H9 (cell line): ENCODE data around the gene LST1. TPM values are rescaled to one million over a fixed set of nuclear protein-coding genes. Genes with fewer than 3 reads are reported as not detected.

Source experiments
- DNase-seq: peaks from one replicate; pipeline ENCODE4 v3.0.0-alpha.2; 2017
- H2AFZ ChIP-seq: one replicate; pipeline ENCODE4 v1.6.1; 2013; ENCODE audit warnings: mild to moderate bottlenecking, low read length, control low read depth, moderate library complexity
- H2AK5ac ChIP-seq: 2 replicates; pipeline ENCODE4 v1.6.1; 2013; ENCODE audit warnings: low read length, control low read depth, mixed read lengths; ENCODE audit not compliant: insufficient read length
- H2BK120ac ChIP-seq: one replicate; pipeline ENCODE4 v1.6.1; 2013; ENCODE audit warnings: low read depth, mild to moderate bottlenecking, low read length, control low read depth, inconsistent platforms; ENCODE audit not compliant: poor library complexity, severe bottlenecking
- H2BK12ac ChIP-seq: 2 replicates; pipeline ENCODE4 v1.6.1; 2013; ENCODE audit warnings: low read length, control low read depth, mixed read lengths, low read depth; ENCODE audit not compliant: insufficient read length
- H2BK15ac ChIP-seq: 2 replicates; pipeline ENCODE4 v1.6.1; 2013; ENCODE audit warnings: low read depth, low read length, control low read depth
- H2BK20ac ChIP-seq: one replicate; pipeline ENCODE4 v1.6.1; 2013; ENCODE audit warnings: low read depth, mild to moderate bottlenecking, low read length, control low read depth, inconsistent platforms; ENCODE audit not compliant: poor library complexity, severe bottlenecking
- H2BK5ac ChIP-seq: 2 replicates; pipeline ENCODE4 v1.6.1; 2013; ENCODE audit warnings: low read length, control low read depth, mixed read lengths; ENCODE audit not compliant: insufficient read length
- H3K14ac ChIP-seq: 2 replicates; pipeline ENCODE4 v1.6.1; 2013; ENCODE audit warnings: low read length, control low read depth; ENCODE audit not compliant: insufficient read depth
- H3K18ac ChIP-seq: 2 replicates; pipeline ENCODE4 v1.6.1; 2013; ENCODE audit warnings: low read depth, mild to moderate bottlenecking, mixed read lengths, low read length, control low read depth; ENCODE audit not compliant: insufficient read length
- H3K23ac ChIP-seq: 2 replicates; pipeline ENCODE4 v1.6.1; 2013; ENCODE audit warnings: low read length, control low read depth, mixed read lengths, low read depth; ENCODE audit not compliant: insufficient read length
- H3K23me2 ChIP-seq: 2 replicates; pipeline ENCODE4 v1.6.1; 2013; ENCODE audit warnings: low read depth, mild to moderate bottlenecking, mixed read lengths, low read length, control low read depth; ENCODE audit not compliant: insufficient read length, poor library complexity, severe bottlenecking
- H3K27ac ChIP-seq: 2 replicates; pipeline ENCODE4 v1.5.1; 2013; ENCODE audit warnings: low read length, control low read depth, mixed read lengths, low read depth; ENCODE audit not compliant: insufficient read length
- H3K27me3 ChIP-seq: 2 replicates; pipeline ENCODE4 v1.6.1; 2013; ENCODE audit warnings: low read length, control low read depth, inconsistent platforms; ENCODE audit not compliant: insufficient read depth
- H3K4ac ChIP-seq: 2 replicates; pipeline ENCODE4 v1.6.1; 2013; ENCODE audit warnings: low read depth, mild to moderate bottlenecking, control low read depth, inconsistent platforms, low read length, moderate library complexity
- H3K4me1 ChIP-seq: 2 replicates; pipeline ENCODE4 v1.6.1; 2013; ENCODE audit warnings: low read length, control low read depth, inconsistent platforms; ENCODE audit not compliant: insufficient read depth
- H3K4me2 ChIP-seq: 2 replicates; pipeline ENCODE4 v1.6.1; 2013; ENCODE audit warnings: low read length, control low read depth, mixed read lengths; ENCODE audit not compliant: insufficient read length, insufficient read depth
- H3K56ac ChIP-seq: 2 replicates; pipeline ENCODE4 v1.6.1; 2013; ENCODE audit warnings: low read depth, mild to moderate bottlenecking, mixed read lengths, low read length, control low read depth; ENCODE audit not compliant: insufficient read length
- H3K79me1 ChIP-seq: 2 replicates; pipeline ENCODE4 v1.6.1; 2013; ENCODE audit warnings: low read depth, mild to moderate bottlenecking, moderate library complexity, low read length, control low read depth, inconsistent platforms; ENCODE audit not compliant: insufficient read depth, poor library complexity, severe bottlenecking
- H3K79me2 ChIP-seq: 2 replicates; pipeline ENCODE4 v1.6.1; 2013; ENCODE audit warnings: low read length, control low read depth, inconsistent platforms; ENCODE audit not compliant: insufficient read depth
- H3K9ac ChIP-seq: 2 replicates; pipeline ENCODE4 v1.6.1; 2013; ENCODE audit warnings: low read length, control low read depth, mixed read lengths; ENCODE audit not compliant: insufficient read length; ENCODE audit errors: extremely low read depth
- H3K9me3 ChIP-seq: one replicate; pipeline ENCODE4 v1.6.1; 2013; ENCODE audit warnings: low read depth, low read length, inconsistent platforms; ENCODE audit not compliant: control insufficient read depth
- H3T11ph ChIP-seq: one replicate; pipeline ENCODE4 v1.6.1; 2013; ENCODE audit warnings: mild to moderate bottlenecking, low read length, control low read depth, inconsistent platforms
- H4K20me1 ChIP-seq: one replicate; pipeline ENCODE4 v1.6.1; 2013; ENCODE audit not compliant: control insufficient read depth, insufficient read length, insufficient read depth
- H4K5ac ChIP-seq: 2 replicates; pipeline ENCODE4 v1.6.1; 2013; ENCODE audit warnings: low read depth, mild to moderate bottlenecking, mixed read lengths, low read length, control low read depth; ENCODE audit not compliant: insufficient read length
- H4K8ac ChIP-seq: replicated peaks from 2 replicates; pipeline ENCODE4 v1.6.1; 2013; ENCODE audit warnings: low read length, control low read depth, mixed read lengths, low read depth; ENCODE audit not compliant: insufficient read length
- H4K91ac ChIP-seq: 2 replicates; pipeline ENCODE4 v1.6.1; 2013; ENCODE audit warnings: low read depth, mild to moderate bottlenecking, moderate library complexity, mixed read lengths, low read length, control low read depth; ENCODE audit not compliant: insufficient read length
- H3K27ac Mint-ChIP-seq, 3 experiments: 2 replicates in 2 of 3; 3 replicates in 1 of 3; pipeline ENCODE4 v1.8.0; 2020 to 2021; ENCODE audit warnings: mixed read lengths in 3 of 3, mild to moderate bottlenecking in 1 of 3, moderate library complexity in 1 of 3
- H3K27me3 Mint-ChIP-seq: 2 replicates; pipeline ENCODE4 v1.8.0; 2021; ENCODE audit warnings: low read depth, mild to moderate bottlenecking, moderate library complexity, mixed read lengths
- H3K36me3 Mint-ChIP-seq, 3 experiments: 2 replicates in 2 of 3; 3 replicates in 1 of 3; pipeline ENCODE4 v1.8.0; 2020 to 2021; ENCODE audit warnings: low read depth in 3 of 3, mixed read lengths in 3 of 3; ENCODE audit not compliant: insufficient read depth in 1 of 3
- H3K4me1 Mint-ChIP-seq, 2 experiments: 2 replicates each; pipeline ENCODE4 v1.8.0; 2020; ENCODE audit warnings: mixed read lengths in 2 of 2
- H3K4me3 Mint-ChIP-seq, 2 experiments: 2 replicates in 1 of 2; 3 replicates in 1 of 2; pipeline ENCODE4 v1.8.0; 2020 to 2021; ENCODE audit warnings: mild to moderate bottlenecking in 2 of 2, mixed read lengths in 2 of 2, moderate library complexity in 1 of 2
- H3K9me3 Mint-ChIP-seq, 2 experiments: 2 replicates in 1 of 2; 3 replicates in 1 of 2; pipeline ENCODE4 v1.8.0; 2020; ENCODE audit warnings: mild to moderate bottlenecking in 2 of 2, mixed read lengths in 2 of 2, moderate library complexity in 1 of 2
- WGBS: extraction: QIAGEN DNeasy Blood & Tissue Kit; methylation state at CpG from one replicate; pipeline ENCODE4 v1.1.7; 2013; ENCODE audit warnings: missing lambda C conversion rate, low lambda C conversion rate, mixed read lengths; ENCODE audit not compliant: insufficient read length; ENCODE audit errors: extremely low coverage; 5-methylcytosine and 5-hydroxymethylcytosine counted together
- total RNA-seq: library from RNA; stranded (reverse); gene quantifications from 2 replicates; pipeline ENCODE4 v1.2.1, GENCODE V29; 2021
- TF ChIP-seq, protein P1 (sequence below): fragments of 200-600 bp; sonication (generic); conservative IDR thresholded peaks from 3 replicates; pipeline ENCODE4 v1.8.0; 2021; ENCODE audit warnings: antibody characterized with exemption, mild to moderate bottlenecking

The LST1 gene
- total RNA-seq, 1 experiment from 2014 or later = not detected

DNA sequence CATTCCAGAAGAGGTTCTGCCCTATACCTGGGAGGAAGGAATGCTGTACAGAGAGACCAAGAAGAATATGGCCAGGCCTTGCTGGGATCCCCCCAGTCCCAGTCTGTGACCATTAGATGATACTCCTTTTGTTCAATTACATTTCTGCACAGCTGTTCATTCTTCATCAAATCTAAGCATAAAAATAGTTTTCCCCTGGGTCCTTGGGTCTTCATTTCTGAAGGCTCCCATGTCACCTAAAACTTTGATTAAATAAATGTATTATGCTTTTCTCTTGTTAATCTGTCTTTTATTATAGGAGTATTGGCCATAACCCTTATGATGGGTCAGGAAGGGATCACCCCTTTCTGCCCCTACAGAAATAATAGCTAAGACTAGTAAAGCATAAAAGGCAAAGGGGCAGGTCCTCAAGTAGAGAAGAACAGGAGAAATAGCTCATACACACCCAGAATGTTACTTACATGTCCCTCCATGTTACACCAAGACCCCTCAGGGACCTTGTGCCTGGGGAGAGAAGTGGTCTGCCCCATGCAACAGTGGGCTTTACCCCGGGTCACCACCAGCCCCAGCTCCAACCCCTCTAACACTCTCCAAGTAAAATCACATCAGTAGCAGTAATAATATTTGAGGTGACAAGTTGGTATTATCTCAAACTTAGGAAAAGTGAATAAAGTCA lies 16.1 kb upstream of the LST1 start:
- H4K20me1 ChIP-seq = no peaks in the 10 kb centered on the region
- Mint-ChIP-seq H3K36me3 (no peaks in the 10 kb centered on the region), H3K4me3 (no peak overlapping the region), H3K9me3 (no peaks in the 10 kb centered on the region; a peak in 1 of 5 replicates), H3K27me3 (peaks cover 9% of the 10 kb centered on the region), H3K27ac (no peak overlapping the region), H3K4me1 (peaks cover 17 to 20% of the 10 kb centered on the region in 2 experiments)
- H2AFZ ChIP-seq = no peak overlapping the region
- no peak overlapping the region for H2BK12ac ChIP-seq
- no peak overlapping the region for H4K8ac ChIP-seq
- no peak overlapping the region for H4K91ac ChIP-seq
- no peaks in the 10 kb centered on the region for H3K79me2 ChIP-seq
- no peaks in the 10 kb centered on the region for H3K4me1 ChIP-seq
- no peak overlapping the region for H3K23ac ChIP-seq
- H3K27me3 ChIP-seq = no peaks in the 10 kb centered on the region
- H2BK15ac ChIP-seq = no peak overlapping the region
- H3K14ac ChIP-seq = no peak overlapping the region
- H3K79me1 ChIP-seq = no peaks in the 10 kb centered on the region
- H4K5ac ChIP-seq = no peak overlapping the region
- H3T11ph ChIP-seq = no peak overlapping the region
- no peak for DNase-seq
- no peak overlapping the region for H3K4me2 ChIP-seq
- H2BK120ac ChIP-seq = no peak overlapping the region
- no peak overlapping the region for H3K9ac ChIP-seq
- no peaks in the 10 kb centered on the region for H3K9me3 ChIP-seq
- no peak overlapping the region for H3K18ac ChIP-seq
- H3K27ac ChIP-seq = no peak overlapping the region
- H3K56ac ChIP-seq = no peak overlapping the region
- no peak overlapping the region for H2AK5ac ChIP-seq
- TF ChIP-seq, protein P1, sequence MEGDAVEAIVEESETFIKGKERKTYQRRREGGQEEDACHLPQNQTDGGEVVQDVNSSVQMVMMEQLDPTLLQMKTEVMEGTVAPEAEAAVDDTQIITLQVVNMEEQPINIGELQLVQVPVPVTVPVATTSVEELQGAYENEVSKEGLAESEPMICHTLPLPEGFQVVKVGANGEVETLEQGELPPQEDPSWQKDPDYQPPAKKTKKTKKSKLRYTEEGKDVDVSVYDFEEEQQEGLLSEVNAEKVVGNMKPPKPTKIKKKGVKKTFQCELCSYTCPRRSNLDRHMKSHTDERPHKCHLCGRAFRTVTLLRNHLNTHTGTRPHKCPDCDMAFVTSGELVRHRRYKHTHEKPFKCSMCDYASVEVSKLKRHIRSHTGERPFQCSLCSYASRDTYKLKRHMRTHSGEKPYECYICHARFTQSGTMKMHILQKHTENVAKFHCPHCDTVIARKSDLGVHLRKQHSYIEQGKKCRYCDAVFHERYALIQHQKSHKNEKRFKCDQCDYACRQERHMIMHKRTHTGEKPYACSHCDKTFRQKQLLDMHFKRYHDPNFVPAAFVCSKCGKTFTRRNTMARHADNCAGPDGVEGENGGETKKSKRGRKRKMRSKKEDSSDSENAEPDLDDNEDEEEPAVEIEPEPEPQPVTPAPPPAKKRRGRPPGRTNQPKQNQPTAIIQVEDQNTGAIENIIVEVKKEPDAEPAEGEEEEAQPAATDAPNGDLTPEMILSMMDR = no peak
- no peak overlapping the region for H2BK5ac ChIP-seq
- H3K4ac ChIP-seq = no peak overlapping the region
- no CpG with 5 or more reads among the region's 1 CpG for WGBS
- no peak overlapping the region for H2BK20ac ChIP-seq
- no peaks in the 10 kb centered on the region for H3K23me2 ChIP-seq
